GM12878 (cell line): ENCODE measurements around the gene LENG9. TPM values are rescaled to one million over a fixed set of nuclear protein-coding genes. Genes with fewer than 3 reads are reported as not detected.
A peak's percentile ranks its signal among the peaks of the same experiment; 100 is the strongest.

Source experiments
- ATAC-seq: fragments of 200-7000 bp; cut with Tn5 transposase; 3 replicates; pipeline ENCODE4 v1.9.1; 2020; ENCODE audit warnings: mild to moderate bottlenecking, moderate library complexity
- BruUV-seq: library from RNA; stranded (reverse); fragments of 400-500 nt; replicated peaks from 2 replicates; lab custom pipeline; 2021; lab: Mats Ljungman, UMichigan
- CTCF ChIA-PET: fragments of 300-600 bp; sonication (Branson Sonifier 250); formaldehyde crosslinking; extraction: SDS; loops from one replicate; lab custom pipeline; 2021; ENCODE audit warnings: inconsistent platforms; lab: Yijun Ruan, JAX
- POLR2A ChIA-PET: fragments of 350-600 bp; formaldehyde crosslinking; extraction: SDS; loops from one replicate; lab custom pipeline; 2021; ENCODE audit warnings: inconsistent platforms; lab: Charles Lee
- RAD21 ChIA-PET: fragments of 300-600 bp; sonication (Branson Sonifier 250); formaldehyde crosslinking; loops from one replicate; lab custom pipeline; 2023; ENCODE audit warnings: antibody characterized with exemption; ENCODE audit not compliant: unreplicated experiment; lab: Charles Lee
- SMC1A ChIA-PET: fragments of 300-600 bp; sonication (Branson Sonifier 250); formaldehyde crosslinking; loops from one replicate; lab custom pipeline; 2023; ENCODE audit not compliant: unreplicated experiment, uncharacterized antibody; lab: Charles Lee
- DNase-seq: peaks from one replicate; pipeline ENCODE4 v3.0.0-alpha.2; 2011; ENCODE audit warnings: low read depth, low spot score
- FAIRE-seq: peaks from 3 replicates; lab custom pipeline; 2011; peaks lifted over from hg19 to GRCh38; lab: Jason Lieb, UNC
- H2AFZ ChIP-seq: 2 replicates; pipeline ENCODE4 v1.6.0; 2011; ENCODE audit warnings: low read depth, low read length, control low read depth; ENCODE audit not compliant: control insufficient read depth
- H3K27ac ChIP-seq: 2 replicates; pipeline ENCODE4 v1.5.1; 2011; ENCODE audit warnings: control low read depth; ENCODE audit not compliant: control insufficient read depth, insufficient read depth
- H3K27me3 ChIP-seq, 2 experiments: replicated peaks in 1 of 2; 2 replicates each; pipeline versions ENCODE4 v1.6.0 to v1.6.1; 2011; ENCODE audit warnings: low read length in 1 of 2; ENCODE audit not compliant: control insufficient read depth in 2 of 2, insufficient read depth in 2 of 2
- H3K36me3 ChIP-seq, 2 experiments: 2 replicates each; pipeline ENCODE4 v1.5.1; 2011; ENCODE audit warnings: low read length in 1 of 2; ENCODE audit not compliant: control insufficient read depth in 2 of 2, insufficient read depth in 2 of 2
- H3K4me1 ChIP-seq: 2 replicates; pipeline ENCODE4 v1.6.1; 2011; ENCODE audit warnings: mild to moderate bottlenecking, low read length, moderate library complexity, mixed read lengths; ENCODE audit not compliant: control insufficient read depth, insufficient read depth
- H3K4me2 ChIP-seq: 2 replicates; pipeline ENCODE4 v1.6.0; 2011; ENCODE audit warnings: control low read depth; ENCODE audit not compliant: control insufficient read depth, insufficient read depth
- H3K4me3 ChIP-seq: fragments of 200-600 bp; sonication (generic); 2 replicates; pipeline ENCODE4 v1.5.1; 2016
- H3K79me2 ChIP-seq: 2 replicates; pipeline ENCODE4 v1.6.0; 2011; ENCODE audit warnings: low read length; ENCODE audit not compliant: control insufficient read depth, insufficient read depth
- H3K9ac ChIP-seq: 2 replicates; pipeline ENCODE4 v1.8.0; 2011; ENCODE audit warnings: low read length, control low read depth, mixed read lengths; ENCODE audit not compliant: control insufficient read depth, insufficient read depth
- H3K9me3 ChIP-seq: replicated peaks from 3 replicates; pipeline ENCODE4 v1.5.1; 2011; ENCODE audit warnings: mild to moderate bottlenecking, low read length; ENCODE audit not compliant: control insufficient read depth, insufficient read depth
- H4K20me1 ChIP-seq: 2 replicates; pipeline ENCODE4 v1.6.0; 2011; ENCODE audit not compliant: control insufficient read depth, insufficient read depth
- BHLHE40 ChIP-seq, 2 experiments: fragments of 450-650 bp in 1 of 2; IDR thresholded peaks; 2 replicates each; pipeline ENCODE4 v1.6.1; 2011 to 2017; ENCODE audit warnings: low read depth in 2 of 2, borderline replicate concordance in 1 of 2, improper control_type of control experiment in 1 of 2, low read length in 1 of 2, mild to moderate bottlenecking in 1 of 2
- EGR1 ChIP-seq, 2 experiments: IDR thresholded peaks; 1 replicate in 1 of 2; 2 replicates in 1 of 2; pipeline ENCODE4 v1.6.1; 2011 to 2012; ENCODE audit warnings: low read depth in 2 of 2, low read length in 2 of 2, borderline replicate concordance in 1 of 2, mild to moderate bottlenecking in 1 of 2, moderate library complexity in 1 of 2
- IKZF1 ChIP-seq: fragments of 450-650 bp; conservative IDR thresholded peaks from 2 replicates; pipeline ENCODE4 v1.6.1; 2017; ENCODE audit warnings: antibody characterized with exemption, mild to moderate bottlenecking
- NBN ChIP-seq: fragments of 450-650 bp; IDR thresholded peaks from 2 replicates; pipeline ENCODE4 v1.6.1; 2016
- POLR2AphosphoS5 ChIP-seq: IDR thresholded peaks from 2 replicates; pipeline ENCODE4 v1.6.1; 2011; ENCODE audit warnings: mild to moderate bottlenecking, low read length, inconsistent platforms
- RAD51 ChIP-seq: fragments of 450-650 bp; IDR thresholded peaks from 2 replicates; pipeline ENCODE4 v1.6.1; 2016; ENCODE audit warnings: moderate library complexity, mild to moderate bottlenecking, inconsistent platforms
- SIN3A ChIP-seq: IDR thresholded peaks from 2 replicates; pipeline ENCODE4 v1.6.1; 2012; ENCODE audit warnings: low read depth, low read length, improper control_type of control experiment
- SP1 ChIP-seq: IDR thresholded peaks from one replicate; pipeline ENCODE4 v1.6.1; 2011; ENCODE audit warnings: low read depth, low read length
- SRF ChIP-seq, 2 experiments: IDR thresholded peaks; 2 replicates each; pipeline ENCODE4 v1.6.1; 2011; ENCODE audit warnings: low read depth in 2 of 2, low read length in 2 of 2, mild to moderate bottlenecking in 1 of 2, moderate library complexity in 1 of 2
- STAT1 ChIP-seq: fragments of 450-650 bp; conservative IDR thresholded peaks from 2 replicates; pipeline ENCODE4 v1.6.1; 2014; ENCODE audit warnings: antibody characterized with exemption, mild to moderate bottlenecking
- ZNF622 ChIP-seq: fragments of 450-650 bp; IDR thresholded peaks from 2 replicates; pipeline ENCODE4 v1.6.1; 2017; ENCODE audit warnings: mild to moderate bottlenecking, inconsistent platforms
- WGBS: methylation state at CpG from one replicate; pipeline ENCODE4 v1.1.6; 2016; ENCODE audit warnings: low lambda C conversion rate; ENCODE audit not compliant: insufficient replicate concordance, insufficient coverage; ENCODE audit errors: missing lambda C conversion rate; 5-methylcytosine and 5-hydroxymethylcytosine counted together
- in situ Hi-C: fragments of 300-500 bp; cut with MboI; formaldehyde crosslinking; loops from 9 replicates; pipeline ENCODE4 v1.14.3; 2018; ENCODE audit warnings: mixed read lengths
- intact Hi-C: fragments of 100-400 bp; cut with micrococcal nuclease; formaldehyde crosslinking; loops from one replicate; pipeline ENCODE4 v1.14.2; 2022; ENCODE audit not compliant: unreplicated experiment
- polyA plus RNA-seq, 11 experiments: library from polyadenylated mRNA; depleted of rRNA in 4 of 11; unstranded in 6 of 11; stranded (reverse) in 5 of 11; fragments of >200 nt; fragmentation: Nextera tagmentation in 4 of 11; fragmentation: Illumina TruSeq in 1 of 11; extraction: Ambion mirVana in 4 of 11; extraction: Trizol in 1 of 11; gene quantifications; 1 replicate in 1 of 11; 2 replicates in 10 of 11; pipeline versions ENCODE4 v1.2.1 to v1.2.3, GENCODE V29; 2011 to 2016; ENCODE audit warnings: inconsistent platforms in 2 of 11, missing spikeins in 2 of 11, low read depth in 1 of 11
- total RNA-seq, 4 experiments: library from RNA; depleted of rRNA in 3 of 4; stranded (reverse); fragments of >200 nt in 3 of 4; fragmentation: Illumina TruSeq in 1 of 4; extraction: Trizol in 1 of 4; gene quantifications; 2 replicates each; pipeline versions ENCODE4 v1.2.1 to v1.2.3, GENCODE V29; 2013 to 2021
- TF ChIP-seq, protein P1 (sequence below): fragments of 450-650 bp; IDR thresholded peaks from 2 replicates; pipeline ENCODE4 v1.6.1; 2017; ENCODE audit warnings: mild to moderate bottlenecking, moderate library complexity
- TF ChIP-seq, protein P2 (sequence below): IDR thresholded peaks from 2 replicates; pipeline ENCODE4 v1.6.1; 2012; ENCODE audit warnings: mild to moderate bottlenecking, low read depth, low read length
- TF ChIP-seq, protein P3 (sequence below): IDR thresholded peaks from 2 replicates; pipeline ENCODE4 v1.6.1; 2012; ENCODE audit warnings: low read depth, low read length, improper control_type of control experiment

Gene LENG9
- total and polyA plus RNA-seq, 10 of the 15 experiments (the other 5 are each of a cell fraction or from before 2014, with no cell fraction given): 0.09 to 2.9 (median 0.76) TPM; not detected in 1

DNA sequence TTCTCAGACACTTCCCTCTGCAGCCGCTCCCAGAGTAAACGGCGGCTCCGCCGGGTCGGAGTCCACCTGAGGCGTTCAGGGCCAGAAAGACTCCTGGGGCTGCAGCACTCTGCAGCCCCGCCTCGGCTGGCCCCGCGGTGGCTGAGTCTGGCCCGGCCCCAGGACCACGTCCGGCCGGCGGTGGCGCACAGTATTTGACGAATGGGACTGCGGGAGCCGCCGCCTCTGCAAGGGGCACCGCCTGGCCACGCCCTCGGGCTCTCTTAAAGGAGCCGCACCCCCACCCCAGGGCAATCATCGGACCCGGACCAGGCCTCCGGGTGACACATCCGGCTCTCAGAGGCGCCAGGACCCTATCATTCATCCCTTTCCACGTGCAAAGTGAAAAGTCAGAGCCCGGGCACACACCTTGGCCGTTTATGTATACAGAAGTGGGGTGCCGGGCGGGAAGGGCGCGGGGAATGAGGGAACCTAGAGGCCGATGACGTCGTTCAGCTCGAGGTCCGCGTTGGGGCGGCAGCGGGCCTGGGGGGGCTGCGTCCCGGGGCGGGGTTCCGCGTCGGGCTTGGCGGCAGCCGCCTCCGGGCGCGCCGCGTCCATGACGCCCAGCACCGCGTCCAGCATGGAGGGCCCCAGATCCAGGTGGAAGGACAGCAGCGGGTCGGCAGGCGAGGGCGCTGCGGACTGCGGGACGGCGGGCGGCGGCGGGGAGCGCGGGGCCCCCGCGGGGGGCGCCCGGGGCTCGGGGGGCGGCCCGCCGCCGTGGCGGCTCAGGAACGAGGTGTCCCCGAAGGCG lies 1.2 kb upstream of the LENG9 start:
- Histone ChIP-seq H4K20me1 (no peaks in the 10 kb centered on the region), H3K36me3 (peaks cover 3 to 15% of the 10 kb centered on the region in 2 experiments; a peak in 3 of 4 replicates), H3K79me2 (peaks cover 14% of the 10 kb centered on the region), H2AFZ (peak overlapping the region; percentile 93), H3K27ac (peak overlapping the region; percentile 81), H3K4me2 (peak overlapping the region; percentile 95), H3K9ac (peak overlapping the region; percentile 59), H3K4me1 (peaks cover 12% of the 10 kb centered on the region), H3K4me3 (peak overlapping the region; percentile 73), H3K9me3 (no peaks in the 10 kb centered on the region), H3K27me3 (no peaks in the 10 kb centered on the region)
- FAIRE-seq: no peak
- intact Hi-C loops (loop anchor here (1.0 kb wide), 1 partner anchor 152 kb away; no protein-coding TSS in a partner anchor), in situ Hi-C loops (loop anchor here (10.0 kb wide), 1 partner anchor 1190 kb away; the partner anchor contains the start of gene U2AF2)
- 12% methylated on average over 35 of the region's 87 CpGs for WGBS
- no TSS peak for BruUV-seq
- POLR2A ChIA-PET: no interaction called here
- RAD21 ChIA-PET: no interaction called here
- SMC1A ChIA-PET: no interaction called here
- peak; percentile 84 for ATAC-seq
- CTCF ChIA-PET: interaction anchor here (1.5 kb wide), 1 partner anchor 16 kb away, joined by 4 read pairs; the partner anchor contains the start of gene LENG8
- no peak for DNase-seq
- peak; percentile 65; the same call in 1 of the 2 replicates for TF ChIP-seq NBN
- no peak for TF ChIP-seq RAD51
- TF ChIP-seq STAT1: peak; percentile 83; the same call in 1 of the 2 replicates
- TF ChIP-seq SIN3A: 0 out of 2 replicates have a peak, but pooled peaks have one; percentile 48
- 0 out of 4 replicates have a peak, but pooled peaks of 1 of the 2 experiments have one; percentile 7 for TF ChIP-seq BHLHE40 (IDR thresholded peaks at IDR 0.05; ENCODE audit: borderline replicate concordance in 1 of 2, low read depth in 2 of 2, low read length in 1 of 2)
- TF ChIP-seq, protein P1, sequence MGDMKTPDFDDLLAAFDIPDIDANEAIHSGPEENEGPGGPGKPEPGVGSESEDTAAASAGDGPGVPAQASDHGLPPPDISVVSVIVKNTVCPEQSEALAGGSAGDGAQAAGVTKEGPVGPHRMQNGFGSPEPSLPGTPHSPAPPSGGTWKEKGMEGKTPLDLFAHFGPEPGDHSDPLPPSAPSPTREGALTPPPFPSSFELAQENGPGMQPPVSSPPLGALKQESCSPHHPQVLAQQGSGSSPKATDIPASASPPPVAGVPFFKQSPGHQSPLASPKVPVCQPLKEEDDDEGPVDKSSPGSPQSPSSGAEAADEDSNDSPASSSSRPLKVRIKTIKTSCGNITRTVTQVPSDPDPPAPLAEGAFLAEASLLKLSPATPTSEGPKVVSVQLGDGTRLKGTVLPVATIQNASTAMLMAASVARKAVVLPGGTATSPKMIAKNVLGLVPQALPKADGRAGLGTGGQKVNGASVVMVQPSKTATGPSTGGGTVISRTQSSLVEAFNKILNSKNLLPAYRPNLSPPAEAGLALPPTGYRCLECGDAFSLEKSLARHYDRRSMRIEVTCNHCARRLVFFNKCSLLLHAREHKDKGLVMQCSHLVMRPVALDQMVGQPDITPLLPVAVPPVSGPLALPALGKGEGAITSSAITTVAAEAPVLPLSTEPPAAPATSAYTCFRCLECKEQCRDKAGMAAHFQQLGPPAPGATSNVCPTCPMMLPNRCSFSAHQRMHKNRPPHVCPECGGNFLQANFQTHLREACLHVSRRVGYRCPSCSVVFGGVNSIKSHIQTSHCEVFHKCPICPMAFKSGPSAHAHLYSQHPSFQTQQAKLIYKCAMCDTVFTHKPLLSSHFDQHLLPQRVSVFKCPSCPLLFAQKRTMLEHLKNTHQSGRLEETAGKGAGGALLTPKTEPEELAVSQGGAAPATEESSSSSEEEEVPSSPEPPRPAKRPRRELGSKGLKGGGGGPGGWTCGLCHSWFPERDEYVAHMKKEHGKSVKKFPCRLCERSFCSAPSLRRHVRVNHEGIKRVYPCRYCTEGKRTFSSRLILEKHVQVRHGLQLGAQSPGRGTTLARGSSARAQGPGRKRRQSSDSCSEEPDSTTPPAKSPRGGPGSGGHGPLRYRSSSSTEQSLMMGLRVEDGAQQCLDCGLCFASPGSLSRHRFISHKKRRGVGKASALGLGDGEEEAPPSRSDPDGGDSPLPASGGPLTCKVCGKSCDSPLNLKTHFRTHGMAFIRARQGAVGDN: peak; percentile 30; the same call in 1 of the 2 replicates
- TF ChIP-seq EGR1 (IDR thresholded peaks at IDR 0.05; ENCODE audit: borderline replicate concordance in 1 of 2, low read depth in 2 of 2, low read length in 2 of 2): 0 out of 3 replicates have a peak, but pooled peaks of 1 of the 2 experiments have one; percentile 17
- TF ChIP-seq SP1: peak; percentile 55
- TF ChIP-seq SRF (IDR thresholded peaks at IDR 0.05; ENCODE audit: low read depth in 2 of 2, low read length in 2 of 2): 0 out of 4 replicates have a peak, but pooled peaks of 1 of the 2 experiments have one; percentile 15
- no peak for TF ChIP-seq ZNF622
- TF ChIP-seq, protein P2, sequence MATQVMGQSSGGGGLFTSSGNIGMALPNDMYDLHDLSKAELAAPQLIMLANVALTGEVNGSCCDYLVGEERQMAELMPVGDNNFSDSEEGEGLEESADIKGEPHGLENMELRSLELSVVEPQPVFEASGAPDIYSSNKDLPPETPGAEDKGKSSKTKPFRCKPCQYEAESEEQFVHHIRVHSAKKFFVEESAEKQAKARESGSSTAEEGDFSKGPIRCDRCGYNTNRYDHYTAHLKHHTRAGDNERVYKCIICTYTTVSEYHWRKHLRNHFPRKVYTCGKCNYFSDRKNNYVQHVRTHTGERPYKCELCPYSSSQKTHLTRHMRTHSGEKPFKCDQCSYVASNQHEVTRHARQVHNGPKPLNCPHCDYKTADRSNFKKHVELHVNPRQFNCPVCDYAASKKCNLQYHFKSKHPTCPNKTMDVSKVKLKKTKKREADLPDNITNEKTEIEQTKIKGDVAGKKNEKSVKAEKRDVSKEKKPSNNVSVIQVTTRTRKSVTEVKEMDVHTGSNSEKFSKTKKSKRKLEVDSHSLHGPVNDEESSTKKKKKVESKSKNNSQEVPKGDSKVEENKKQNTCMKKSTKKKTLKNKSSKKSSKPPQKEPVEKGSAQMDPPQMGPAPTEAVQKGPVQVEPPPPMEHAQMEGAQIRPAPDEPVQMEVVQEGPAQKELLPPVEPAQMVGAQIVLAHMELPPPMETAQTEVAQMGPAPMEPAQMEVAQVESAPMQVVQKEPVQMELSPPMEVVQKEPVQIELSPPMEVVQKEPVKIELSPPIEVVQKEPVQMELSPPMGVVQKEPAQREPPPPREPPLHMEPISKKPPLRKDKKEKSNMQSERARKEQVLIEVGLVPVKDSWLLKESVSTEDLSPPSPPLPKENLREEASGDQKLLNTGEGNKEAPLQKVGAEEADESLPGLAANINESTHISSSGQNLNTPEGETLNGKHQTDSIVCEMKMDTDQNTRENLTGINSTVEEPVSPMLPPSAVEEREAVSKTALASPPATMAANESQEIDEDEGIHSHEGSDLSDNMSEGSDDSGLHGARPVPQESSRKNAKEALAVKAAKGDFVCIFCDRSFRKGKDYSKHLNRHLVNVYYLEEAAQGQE: no peak
- TF ChIP-seq POLR2AphosphoS5: peak; percentile 64
- peak; percentile 50; the same call in 1 of the 2 replicates for TF ChIP-seq IKZF1
- TF ChIP-seq, protein P3, sequence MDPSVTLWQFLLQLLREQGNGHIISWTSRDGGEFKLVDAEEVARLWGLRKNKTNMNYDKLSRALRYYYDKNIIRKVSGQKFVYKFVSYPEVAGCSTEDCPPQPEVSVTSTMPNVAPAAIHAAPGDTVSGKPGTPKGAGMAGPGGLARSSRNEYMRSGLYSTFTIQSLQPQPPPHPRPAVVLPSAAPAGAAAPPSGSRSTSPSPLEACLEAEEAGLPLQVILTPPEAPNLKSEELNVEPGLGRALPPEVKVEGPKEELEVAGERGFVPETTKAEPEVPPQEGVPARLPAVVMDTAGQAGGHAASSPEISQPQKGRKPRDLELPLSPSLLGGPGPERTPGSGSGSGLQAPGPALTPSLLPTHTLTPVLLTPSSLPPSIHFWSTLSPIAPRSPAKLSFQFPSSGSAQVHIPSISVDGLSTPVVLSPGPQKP: no peak
